HG02763 (cell line): ENCODE data around the gene EGFR.

Experiments
- ATAC-seq: cut with Tn5 transposase; IDR thresholded peaks from one replicate; pipeline ENCODE4 v1.9.1; 2021; ENCODE audit warnings: mild to moderate bottlenecking, moderate library complexity; ENCODE audit not compliant: unreplicated experiment

EGFR gene

GRCh38 chr7:55006499-55006898, 12.3 kb upstream of the EGFR start:
- ATAC-seq = no peak

GRCh38 chr7:55013851-55014250, 5.0 kb upstream of the EGFR start:
- ATAC-seq = no peak

- no peak for ATAC-seq
Observed at GRCh38 chr7:55016061-55016745, 2.6 kb upstream of the EGFR start.

GRCh38 chr7:55016746-55017090, 2.1 kb upstream of the EGFR start:
- no peak for ATAC-seq

- ATAC-seq = no peak
Observed at GRCh38 chr7:55017841-55018240, 976 bp upstream of the EGFR start.

- no peak for ATAC-seq
Observed at GRCh38 chr7:55019191-55019690, 424 bp downstream of the EGFR start.

GRCh38 chr7:55019691-55020465, 1.1 kb downstream of the EGFR start:
- ATAC-seq = no peak

- ATAC-seq = no peak
Observed at GRCh38 chr7:55020466-55020871, 1.7 kb downstream of the EGFR start.

GRCh38 chr7:55021053-55021452, 2.2 kb downstream of the EGFR start:
- ATAC-seq = no peak

GRCh38 chr7:55022002-55022985, 3.5 kb downstream of the EGFR start:
- no peak for ATAC-seq

GRCh38 chr7:55023841-55024505, 5.2 kb downstream of the EGFR start:
- no peak for ATAC-seq

- no peak for ATAC-seq
Observed at GRCh38 chr7:55024776-55025175, 6.0 kb downstream of the EGFR start.

GRCh38 chr7:55026086-55026790, 7.4 kb downstream of the EGFR start:
- no peak for ATAC-seq

- no peak for ATAC-seq
Observed at GRCh38 chr7:55026867-55027490, 8.2 kb downstream of the EGFR start.

GRCh38 chr7:55028011-55028410, 9.2 kb downstream of the EGFR start:
- no peak for ATAC-seq

GRCh38 chr7:55030314-55030713, 11.5 kb downstream of the EGFR start:
- no peak for ATAC-seq

GRCh38 chr7:55031075-55031474, 12.3 kb downstream of the EGFR start:
- ATAC-seq = no peak

- no peak for ATAC-seq
Observed at GRCh38 chr7:55032069-55032699, 13.4 kb downstream of the EGFR start.

GRCh38 chr7:55033236-55033846, 14.5 kb downstream of the EGFR start:
- ATAC-seq = no peak
